ENCODE results near the gene FOSB.

The FOSB gene

DNA sequence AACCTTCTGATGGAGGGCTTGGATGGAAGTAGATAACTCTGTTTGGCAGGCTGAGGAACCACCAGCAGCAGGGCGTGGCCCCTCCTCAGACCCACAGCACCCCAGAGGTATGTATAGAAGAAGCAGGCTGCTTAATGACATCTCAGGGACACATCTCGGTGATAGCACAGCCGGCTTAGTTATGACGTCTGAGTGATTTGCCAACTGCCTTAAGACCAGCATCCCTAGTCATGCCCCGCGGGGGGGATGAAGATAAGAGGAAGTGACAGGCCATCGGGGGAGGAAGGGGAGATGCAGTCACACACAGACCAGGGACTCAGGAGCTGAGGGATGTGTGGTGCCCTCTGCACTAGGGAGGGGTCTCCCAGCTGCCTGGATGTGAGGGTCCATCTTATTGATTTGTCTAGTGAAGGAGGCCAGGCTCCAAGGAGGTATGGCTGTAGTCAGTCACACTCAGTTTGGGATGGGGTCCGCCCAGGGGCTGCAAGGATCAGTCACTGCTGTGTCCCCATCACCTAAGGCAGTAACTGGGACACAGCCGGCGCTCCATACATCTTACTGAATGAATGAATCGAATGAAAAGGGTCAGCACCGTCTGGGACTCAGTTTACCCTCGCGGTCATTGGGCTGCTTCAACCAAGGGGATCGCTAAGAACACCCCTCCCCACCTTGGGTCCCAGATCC, 24.9 kb upstream of the FOSB start:
- peaks cover 7% of the 10 kb centered on the region; the same call in 1 of the 2 replicates for H3K4me1 ChIP-seq (ENCODE audit: insufficient read depth, low read length)
- H3K4me3 ChIP-seq (ENCODE audit: low read length) = peak overlapping the region; percentile 84
- H3K27me3 ChIP-seq (ENCODE audit: insufficient read depth, low read length) = peaks cover 33% of the 10 kb centered on the region; the same call in 1 of the 2 replicates
- H3K9me3 ChIP-seq (ENCODE audit: insufficient read depth, low read depth, low read length) = no peaks in the 10 kb centered on the region
- no peaks in the 10 kb centered on the region for H3K36me3 ChIP-seq (ENCODE audit: insufficient read depth, low read depth, low read length)
- no peak overlapping the region for H3K27ac ChIP-seq (ENCODE audit: low read length)
- H3K9ac ChIP-seq (ENCODE audit: low read depth, low read length) = peak overlapping the region; percentile 28; the same call in 1 of the 2 replicates

DNA sequence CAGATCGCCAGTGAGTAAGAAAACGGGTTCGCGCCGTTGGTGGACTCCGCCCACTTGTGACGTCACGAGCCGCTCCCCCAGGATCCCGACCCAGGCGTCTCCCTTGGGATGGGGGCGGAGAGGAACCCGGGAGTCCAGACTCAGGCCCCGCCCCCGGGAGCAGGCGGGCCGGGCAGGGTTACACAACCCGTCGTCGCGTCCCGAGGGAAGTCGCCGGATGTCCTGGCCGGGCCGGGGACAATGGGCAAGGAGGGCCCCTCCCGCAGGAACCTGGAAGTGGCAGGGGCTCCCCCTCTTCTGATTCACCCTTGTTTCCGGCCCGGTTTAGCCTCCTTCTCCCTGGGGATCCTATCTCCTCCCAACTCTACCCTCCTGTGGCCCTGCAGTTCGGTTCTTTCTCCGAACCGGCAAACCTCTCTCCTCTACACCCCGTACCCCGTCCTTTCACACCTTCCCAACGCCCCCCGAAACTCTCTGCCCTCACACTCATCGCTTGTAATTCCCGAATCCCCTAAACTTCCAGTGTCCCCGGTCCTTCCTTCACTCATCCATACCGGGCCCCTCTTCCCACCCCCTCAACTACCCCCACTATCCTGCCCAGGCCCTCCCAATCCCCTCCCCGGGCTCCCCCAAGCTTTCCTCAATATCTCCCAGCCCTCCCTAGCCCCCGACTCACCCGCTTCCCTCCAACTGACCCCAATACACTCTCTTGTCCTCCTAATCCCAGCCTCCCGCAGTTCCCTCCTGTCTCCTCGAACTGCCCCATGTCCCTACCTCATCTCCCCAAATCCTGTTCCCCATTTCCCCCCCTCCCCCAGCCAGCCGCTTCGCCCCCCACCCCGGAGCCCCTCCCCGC, 24.1 kb upstream of the FOSB start:
- Histone ChIP-seq H3K36me3 (ENCODE audit: insufficient read depth, low read depth, low read length) (no peaks in the 10 kb centered on the region), H3K9me3 (ENCODE audit: insufficient read depth, low read depth, low read length) (no peaks in the 10 kb centered on the region), H3K27ac (ENCODE audit: low read length) (no peak overlapping the region), H3K4me3 (ENCODE audit: low read length) (peak overlapping the region; percentile 84), H3K4me1 (ENCODE audit: insufficient read depth, low read length) (peaks cover 7% of the 10 kb centered on the region; the same call in 1 of the 2 replicates), H3K9ac (ENCODE audit: low read depth, low read length) (peak overlapping the region; percentile 82), H3K27me3 (ENCODE audit: insufficient read depth, low read length) (peaks cover 33% of the 10 kb centered on the region; the same call in 1 of the 2 replicates)

DNA sequence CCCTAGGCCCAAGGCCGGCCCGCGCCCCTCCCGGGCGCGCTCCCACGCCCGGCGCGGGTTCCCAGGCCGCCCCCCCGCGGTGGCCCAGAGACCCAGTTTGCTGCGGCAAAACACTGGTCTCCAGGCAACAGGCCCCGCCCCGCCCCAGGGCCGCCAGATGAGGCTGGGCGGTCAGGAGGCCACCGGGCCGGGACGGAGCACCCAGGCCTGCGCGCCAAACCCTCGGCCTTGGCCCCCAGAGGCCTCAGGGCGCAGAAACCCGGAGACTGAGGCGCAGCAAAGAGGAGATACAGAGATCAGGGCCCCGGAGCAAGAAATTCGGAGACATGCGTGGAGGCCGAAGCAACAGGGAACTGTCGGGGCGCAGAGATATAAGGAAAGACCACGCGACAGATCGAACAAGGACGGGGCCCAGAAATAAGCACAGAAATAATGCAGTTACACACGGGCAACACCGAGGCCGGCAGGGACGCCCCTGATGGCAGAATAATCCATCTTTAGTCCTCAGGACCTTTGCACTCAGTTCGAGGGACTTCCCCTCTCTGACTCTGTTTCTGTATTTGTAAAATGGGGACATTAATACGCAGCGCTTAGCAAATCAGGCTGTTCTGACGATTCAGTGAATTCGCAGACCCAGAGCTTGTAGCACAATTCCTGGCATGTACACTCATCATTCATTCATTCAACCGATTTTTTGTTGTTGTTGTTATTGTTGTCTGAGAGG, 23.3 kb upstream of the FOSB start:
- Histone ChIP-seq H3K27me3 (ENCODE audit: insufficient read depth, low read length) (peaks cover 38% of the 10 kb centered on the region; the same call in 1 of the 2 replicates), H3K36me3 (ENCODE audit: insufficient read depth, low read depth, low read length) (no peaks in the 10 kb centered on the region), H3K9me3 (ENCODE audit: insufficient read depth, low read depth, low read length) (no peaks in the 10 kb centered on the region), H3K9ac (ENCODE audit: low read depth, low read length) (peak overlapping the region; percentile 77; the same call in 1 of the 2 replicates), H3K27ac (ENCODE audit: low read length) (no peak overlapping the region), H3K4me1 (ENCODE audit: insufficient read depth, low read length) (peaks cover 7% of the 10 kb centered on the region; the same call in 1 of the 2 replicates), H3K4me3 (ENCODE audit: low read length) (peak overlapping the region; percentile 71)

DNA sequence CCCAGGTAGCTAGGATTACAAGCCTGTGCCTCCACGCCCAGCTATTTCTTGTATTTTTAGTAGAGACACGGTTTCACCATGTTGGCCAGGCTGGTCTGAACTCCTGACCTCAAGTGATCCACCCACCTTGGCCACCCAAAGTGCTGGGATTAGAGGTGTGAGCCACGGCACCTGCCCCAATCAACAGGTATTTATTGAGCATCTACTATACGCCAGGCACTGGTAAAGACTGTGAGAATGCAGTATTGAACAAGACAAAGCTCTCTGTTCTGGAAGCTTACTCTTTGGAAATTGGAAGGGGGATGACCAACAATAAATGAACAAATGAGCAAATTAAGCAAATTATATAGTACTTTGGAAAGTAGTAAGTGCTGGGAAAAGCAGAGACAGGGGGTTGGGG, 22.7 kb upstream of the FOSB start:
- H3K36me3 ChIP-seq (ENCODE audit: insufficient read depth, low read depth, low read length) = no peaks in the 10 kb centered on the region
- no peak overlapping the region for H3K4me3 ChIP-seq (ENCODE audit: low read length)
- H3K4me1 ChIP-seq (ENCODE audit: insufficient read depth, low read length) = peaks cover 7% of the 10 kb centered on the region; the same call in 1 of the 2 replicates
- no peaks in the 10 kb centered on the region for H3K9me3 ChIP-seq (ENCODE audit: insufficient read depth, low read depth, low read length)
- peaks cover 44% of the 10 kb centered on the region for H3K27me3 ChIP-seq (ENCODE audit: insufficient read depth, low read length)
- H3K9ac ChIP-seq (ENCODE audit: low read depth, low read length) = no peak overlapping the region
- H3K27ac ChIP-seq (ENCODE audit: low read length) = no peak overlapping the region

DNA sequence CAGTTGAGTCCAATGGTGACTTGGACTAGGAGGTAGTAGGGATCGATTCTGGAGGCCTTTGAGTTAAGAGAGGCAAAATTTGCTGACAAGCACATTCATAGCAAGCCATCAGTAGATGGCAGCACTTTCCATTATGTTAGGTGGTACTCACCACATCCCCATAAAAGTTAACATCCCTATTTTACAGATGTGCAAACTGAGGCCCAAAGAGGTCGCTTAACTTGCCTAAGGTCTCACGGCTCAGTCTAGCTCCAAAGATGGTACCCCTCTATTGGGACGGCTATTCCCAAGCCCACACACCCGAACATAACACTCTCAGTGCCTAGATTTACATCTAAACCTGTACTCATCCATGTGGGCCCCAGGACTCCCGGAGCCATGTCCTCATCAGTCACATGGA, 21.5 kb upstream of the FOSB start:
- H3K27me3 ChIP-seq (ENCODE audit: insufficient read depth, low read length) = peaks cover 44% of the 10 kb centered on the region
- no peak overlapping the region for H3K9ac ChIP-seq (ENCODE audit: low read depth, low read length)
- no peak overlapping the region for H3K27ac ChIP-seq (ENCODE audit: low read length)
- H3K9me3 ChIP-seq (ENCODE audit: insufficient read depth, low read depth, low read length) = no peaks in the 10 kb centered on the region
- H3K36me3 ChIP-seq (ENCODE audit: insufficient read depth, low read depth, low read length) = no peaks in the 10 kb centered on the region
- H3K4me1 ChIP-seq (ENCODE audit: insufficient read depth, low read length) = peaks cover 7% of the 10 kb centered on the region; the same call in 1 of the 2 replicates
- H3K4me3 ChIP-seq (ENCODE audit: low read length) = no peak overlapping the region

DNA sequence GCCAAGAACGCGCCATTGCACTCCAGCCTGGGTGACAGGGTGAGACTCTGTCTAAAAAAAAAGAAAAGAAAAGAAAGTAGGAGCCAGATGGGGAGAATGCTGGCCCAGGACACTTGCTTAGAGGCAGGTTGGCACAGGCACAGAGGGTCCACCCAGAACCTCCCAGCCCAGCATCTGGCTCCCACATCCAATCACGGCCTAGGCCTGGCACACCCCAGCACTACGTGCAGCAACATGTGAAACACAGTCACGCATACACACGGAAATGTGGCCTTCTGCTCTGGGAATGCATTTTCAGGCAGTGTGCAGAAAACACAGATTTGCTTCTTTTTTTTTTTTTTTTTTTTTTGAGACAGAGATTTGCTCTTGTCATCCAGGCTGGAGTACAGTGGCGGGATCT, 20.9 kb upstream of the FOSB start:
- no peaks in the 10 kb centered on the region for H3K9me3 ChIP-seq (ENCODE audit: insufficient read depth, low read depth, low read length)
- no peaks in the 10 kb centered on the region for H3K36me3 ChIP-seq (ENCODE audit: insufficient read depth, low read depth, low read length)
- H3K4me3 ChIP-seq (ENCODE audit: low read length) = no peak overlapping the region
- no peak overlapping the region for H3K27ac ChIP-seq (ENCODE audit: low read length)
- H3K4me1 ChIP-seq (ENCODE audit: insufficient read depth, low read length) = peaks cover 7% of the 10 kb centered on the region; the same call in 1 of the 2 replicates
- H3K27me3 ChIP-seq (ENCODE audit: insufficient read depth, low read length) = peaks cover 50% of the 10 kb centered on the region
- H3K9ac ChIP-seq (ENCODE audit: low read depth, low read length) = no peak overlapping the region

DNA sequence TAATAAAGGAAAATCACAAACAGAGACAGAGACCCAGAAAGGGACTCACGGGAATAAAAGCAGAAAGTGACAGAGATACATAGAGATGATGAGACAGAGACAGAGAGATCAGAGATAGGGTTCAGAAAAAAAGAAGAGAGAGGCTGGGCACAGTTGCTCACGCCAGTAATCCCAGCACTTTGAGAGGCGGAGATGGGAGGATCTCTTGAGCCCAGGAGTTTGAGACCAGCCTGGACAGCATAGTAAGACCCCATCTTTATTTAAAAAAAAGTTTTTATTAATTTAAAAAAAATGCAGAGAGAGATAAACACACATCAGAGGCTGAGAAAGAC, 19.4 kb upstream of the FOSB start:
- no peak overlapping the region for H3K27ac ChIP-seq (ENCODE audit: low read length)
- no peak overlapping the region for H3K9ac ChIP-seq (ENCODE audit: low read depth, low read length)
- no peaks in the 10 kb centered on the region for H3K36me3 ChIP-seq (ENCODE audit: insufficient read depth, low read depth, low read length)
- H3K27me3 ChIP-seq (ENCODE audit: insufficient read depth, low read length) = peaks cover 45% of the 10 kb centered on the region
- peaks cover 5% of the 10 kb centered on the region; the same call in 1 of the 2 replicates for H3K4me1 ChIP-seq (ENCODE audit: insufficient read depth, low read length)
- no peaks in the 10 kb centered on the region for H3K9me3 ChIP-seq (ENCODE audit: insufficient read depth, low read depth, low read length)
- H3K4me3 ChIP-seq (ENCODE audit: low read length) = no peak overlapping the region

DNA sequence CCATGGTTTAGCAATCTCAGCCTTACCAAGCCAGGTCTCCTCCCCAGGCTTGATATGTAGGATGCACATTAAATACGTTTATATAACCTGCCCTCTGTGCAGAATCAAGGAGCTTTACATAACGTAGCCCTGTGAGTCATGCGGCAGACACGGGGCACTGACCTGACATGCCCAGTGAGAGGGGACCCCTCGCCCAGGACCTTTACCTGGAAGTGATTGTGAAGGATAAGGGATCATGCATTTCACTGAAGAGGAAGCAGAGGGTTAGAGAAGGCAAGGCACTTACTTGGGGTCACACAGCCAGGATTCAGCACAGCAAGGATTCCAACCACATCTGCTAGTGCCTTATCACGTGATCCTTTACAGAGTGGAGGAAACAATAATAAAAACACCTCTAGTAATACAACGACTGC, 18.9 kb upstream of the FOSB start:
- Histone ChIP-seq H3K9ac (ENCODE audit: low read depth, low read length) (no peak overlapping the region), H3K4me3 (ENCODE audit: low read length) (no peak overlapping the region), H3K36me3 (ENCODE audit: insufficient read depth, low read depth, low read length) (no peaks in the 10 kb centered on the region), H3K27me3 (ENCODE audit: insufficient read depth, low read length) (peaks cover 45% of the 10 kb centered on the region), H3K4me1 (ENCODE audit: insufficient read depth, low read length) (peaks cover 5% of the 10 kb centered on the region), H3K27ac (ENCODE audit: low read length) (no peak overlapping the region), H3K9me3 (ENCODE audit: insufficient read depth, low read depth, low read length) (no peaks in the 10 kb centered on the region)

DNA sequence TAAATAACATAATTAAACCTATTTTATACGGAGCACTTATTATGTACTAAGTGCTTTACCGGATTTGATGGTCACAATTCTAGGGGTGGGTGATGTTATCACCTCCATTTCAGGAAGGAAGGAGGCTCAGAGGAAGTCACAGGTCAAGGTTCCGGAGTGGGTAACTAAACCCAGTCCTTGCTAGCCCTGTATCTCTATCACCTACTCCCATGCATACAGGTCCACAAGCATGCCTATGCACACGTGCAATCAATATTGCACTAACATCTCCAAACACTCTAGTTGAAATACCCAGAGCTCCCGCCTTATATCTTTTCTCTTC, 17.8 kb upstream of the FOSB start:
- no peaks in the 10 kb centered on the region for H3K9me3 ChIP-seq (ENCODE audit: insufficient read depth, low read depth, low read length)
- no peaks in the 10 kb centered on the region for H3K36me3 ChIP-seq (ENCODE audit: insufficient read depth, low read depth, low read length)
- peak overlapping the region; percentile 76 for H3K4me3 ChIP-seq (ENCODE audit: low read length)
- no peak overlapping the region for H3K27ac ChIP-seq (ENCODE audit: low read length)
- peak overlapping the region; percentile 67; the same call in 1 of the 2 replicates for H3K9ac ChIP-seq (ENCODE audit: low read depth, low read length)
- peaks cover 39% of the 10 kb centered on the region for H3K27me3 ChIP-seq (ENCODE audit: insufficient read depth, low read length)
- no peaks in the 10 kb centered on the region; the same call in 1 of the 2 replicates for H3K4me1 ChIP-seq (ENCODE audit: insufficient read depth, low read length)

DNA sequence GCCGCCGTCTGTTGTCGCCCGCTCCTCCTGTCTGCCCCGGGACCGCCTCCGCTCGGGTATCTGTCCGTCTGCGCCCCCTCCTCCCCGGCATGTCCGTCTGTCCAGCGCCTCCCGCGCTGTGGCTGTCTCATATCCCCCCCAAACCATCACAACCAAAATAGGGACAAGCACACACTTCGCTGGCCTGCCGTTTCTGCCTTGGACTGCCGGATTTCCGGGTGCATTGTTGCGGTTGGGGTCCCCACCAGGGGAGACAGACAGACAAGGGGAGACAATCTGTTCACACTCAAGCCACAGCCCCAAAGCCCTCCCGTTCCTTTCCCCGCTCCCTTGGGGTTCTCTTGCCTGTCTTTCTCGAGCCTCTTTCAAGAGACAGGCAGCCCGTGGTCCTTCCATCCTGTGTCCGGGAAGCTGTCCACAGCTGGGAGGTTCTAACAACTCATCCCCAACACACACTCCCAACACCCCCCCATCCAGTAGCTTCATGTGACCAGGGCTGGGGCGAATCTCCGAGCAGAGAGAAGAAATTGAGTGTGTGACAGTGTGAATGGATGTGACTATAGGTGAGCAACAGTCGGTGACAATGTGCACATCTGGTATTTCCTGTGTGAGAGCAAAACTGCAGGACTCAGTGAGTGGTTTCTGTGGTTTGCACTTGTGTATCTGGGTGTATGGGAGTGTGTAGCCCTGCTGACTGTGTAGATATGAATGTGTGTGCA, 16.5 kb upstream of the FOSB start:
- Histone ChIP-seq H3K9me3 (ENCODE audit: insufficient read depth, low read depth, low read length) (no peaks in the 10 kb centered on the region), H3K9ac (ENCODE audit: low read depth, low read length) (peak overlapping the region; percentile 59; the same call in 1 of the 2 replicates), H3K27ac (ENCODE audit: low read length) (no peak overlapping the region), H3K4me1 (ENCODE audit: insufficient read depth, low read length) (peaks cover 3% of the 10 kb centered on the region), H3K4me3 (ENCODE audit: low read length) (peak overlapping the region; percentile 63), H3K27me3 (ENCODE audit: insufficient read depth, low read length) (peaks cover 34% of the 10 kb centered on the region), H3K36me3 (ENCODE audit: insufficient read depth, low read depth, low read length) (no peaks in the 10 kb centered on the region)

DNA sequence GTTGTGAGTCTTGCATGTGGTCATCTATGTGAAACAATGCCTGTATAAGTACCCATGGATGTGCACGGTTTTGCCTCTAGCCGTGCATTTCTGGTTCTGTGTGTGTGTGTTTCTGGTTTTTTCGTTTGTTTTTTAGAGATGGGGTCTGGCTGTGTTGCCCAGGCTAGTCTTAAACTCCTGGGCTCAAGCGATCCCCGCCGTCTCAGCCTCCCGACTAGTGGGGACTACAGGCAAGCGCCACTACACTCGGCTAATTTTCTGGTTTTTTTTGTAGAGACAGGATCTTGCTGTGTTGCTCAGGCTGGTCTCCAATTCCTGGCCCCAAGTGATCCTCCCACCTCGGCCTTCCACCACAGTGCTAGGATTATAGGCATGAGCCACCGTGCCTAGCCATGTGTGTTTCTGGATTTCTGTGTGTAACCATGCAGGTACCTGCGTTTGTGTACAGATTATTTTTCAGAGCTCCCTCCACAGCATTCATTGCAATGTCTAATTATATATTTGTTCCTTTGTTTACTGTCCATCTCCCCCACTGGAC, 15.9 kb upstream of the FOSB start:
- peaks cover 3% of the 10 kb centered on the region for H3K4me1 ChIP-seq (ENCODE audit: insufficient read depth, low read length)

More for the DNA sequence above, 15.9 kb upstream of the FOSB start:
- no peak overlapping the region for H3K27ac ChIP-seq (ENCODE audit: low read length)
- peaks cover 34% of the 10 kb centered on the region for H3K27me3 ChIP-seq (ENCODE audit: insufficient read depth, low read length)
- no peaks in the 10 kb centered on the region for H3K36me3 ChIP-seq (ENCODE audit: insufficient read depth, low read depth, low read length)
- H3K9me3 ChIP-seq (ENCODE audit: insufficient read depth, low read depth, low read length) = no peaks in the 10 kb centered on the region
- H3K4me3 ChIP-seq (ENCODE audit: low read length) = no peak overlapping the region
- H3K9ac ChIP-seq (ENCODE audit: low read depth, low read length) = no peak overlapping the region
